ENCODE results near the gene STEAP1.

- TF ChIP-seq CTCF (IDR thresholded peaks at IDR 0.05 in 8 of 11, conservative IDR thresholded peaks at IDR 0.05 in 3 of 11) (no peak), POLR2A (IDR thresholded peaks at IDR 0.05) (no peak)
Measured at GRCh38 chr7:90191648-90192047, 37.4 kb downstream of the STEAP1 start.
